ENCODE data around the gene APBB1IP.
"Not testable (repeated sequence)": the region's sequence is repeated elsewhere in the genome, so short reads cannot be mapped to it uniquely, and the experiment has no call there.

APBB1IP gene

GRCh38 chr10:26478061-26478460 lies 39.9 kb downstream of the APBB1IP start:
- DNase-seq = no peak

- DNase-seq = no peak
Observed at GRCh38 chr10:26479766-26480492, 41.8 kb downstream of the APBB1IP start.

- no peak for DNase-seq
Observed at GRCh38 chr10:26481315-26481692, 43.2 kb downstream of the APBB1IP start.

- no peak for DNase-seq
Observed at GRCh38 chr10:26481914-26482550, 43.9 kb downstream of the APBB1IP start.

GRCh38 chr10:26483554-26483953 lies 45.4 kb downstream of the APBB1IP start:
- DNase-seq = no peak

- no peak for DNase-seq
Observed at GRCh38 chr10:26485150-26485941, 47.2 kb downstream of the APBB1IP start.

GRCh38 chr10:26486304-26486703 lies 48.2 kb downstream of the APBB1IP start:
- DNase-seq = no peak

- no peak for DNase-seq
Observed at GRCh38 chr10:26486990-26487850, 49.1 kb downstream of the APBB1IP start.

GRCh38 chr10:26488344-26488743 lies 50.2 kb downstream of the APBB1IP start:
- DNase-seq = no peak

GRCh38 chr10:26489081-26489480 lies 50.9 kb downstream of the APBB1IP start:
- no peak for DNase-seq

- not testable (repeated sequence) for DNase-seq
Observed at GRCh38 chr10:26490367-26490766, 52.2 kb downstream of the APBB1IP start.

GRCh38 chr10:26491276-26491675 lies 53.1 kb downstream of the APBB1IP start:
- DNase-seq = no peak

GRCh38 chr10:26491934-26492333 lies 53.8 kb downstream of the APBB1IP start:
- no peak for DNase-seq

- DNase-seq = not testable (repeated sequence)
Observed at GRCh38 chr10:26492725-26493124, 54.6 kb downstream of the APBB1IP start.

- DNase-seq = no peak
Observed at GRCh38 chr10:26494018-26494417, 55.9 kb downstream of the APBB1IP start.

- DNase-seq = no peak
Observed at GRCh38 chr10:26499426-26499825, 61.3 kb downstream of the APBB1IP start.

- no peak for DNase-seq
Observed at GRCh38 chr10:26502986-26503385, 64.8 kb downstream of the APBB1IP start.

- DNase-seq = no peak
Observed at GRCh38 chr10:26503911-26504310, 65.8 kb downstream of the APBB1IP start.

- DNase-seq = not testable (repeated sequence)
Observed at GRCh38 chr10:26504429-26504828, 66.3 kb downstream of the APBB1IP start.

- no peak for DNase-seq
Observed at GRCh38 chr10:26505491-26505890, 67.3 kb downstream of the APBB1IP start.

- DNase-seq = no peak
Observed at GRCh38 chr10:26506736-26507135, 68.6 kb downstream of the APBB1IP start.

GRCh38 chr10:26507441-26507840 lies 69.3 kb downstream of the APBB1IP start:
- DNase-seq = no peak

- no peak for DNase-seq
Observed at GRCh38 chr10:26508016-26508415, 69.9 kb downstream of the APBB1IP start.

Data from NCI-H1694 treated with DMSO at 0.1 percent for 48 hours (cell line).